Gastroesophageal sphincter (tissue), 4 donors: ENCODE measurements around the gene FERMT3. TPM values are rescaled to one million over a fixed set of nuclear protein-coding genes. Genes with fewer than 3 reads are reported as not detected.

Experiments
- ATAC-seq: fragments of 150-250 bp; one replicate; pipeline ENCODE4 v1.9.1; 2016; ENCODE audit warnings: mild to moderate bottlenecking, moderate library complexity
- H3K27ac ChIP-seq, 4 donors: fragments of 200-600 bp; sonication (generic) in 3 of 4; 1 replicate in 3 of 4; 2 replicates in 1 of 4; pipeline ENCODE4 v1.5.1; 2016 to 2019
- H3K27me3 ChIP-seq: fragments of 200-600 bp; sonication (generic); one replicate; pipeline ENCODE4 v1.5.1; 2019
- H3K36me3 ChIP-seq, 2 donors: fragments of 200-600 bp; sonication (generic); one replicate each; pipeline ENCODE4 v1.5.1; 2019; ENCODE audit warnings: control low read depth in 1 of 2
- H3K4me1 ChIP-seq, 3 donors: fragments of 200-600 bp; sonication (generic); 1 replicate in 2 of 3; 2 replicates in 1 of 3; pipeline ENCODE4 v1.5.1; 2016 to 2019; ENCODE audit warnings: control low read depth in 2 of 3
- H3K4me3 ChIP-seq, 2 donors: fragments of 200-600 bp; sonication (generic); one replicate each; pipeline ENCODE4 v1.5.1; 2019; ENCODE audit warnings: mild to moderate bottlenecking in 1 of 2, moderate library complexity in 1 of 2
- H3K9me3 ChIP-seq, 3 donors: fragments of 200-600 bp; sonication (generic); one replicate each; pipeline ENCODE4 v1.5.1; 2017 to 2019; ENCODE audit warnings: control low read depth in 2 of 3
- EP300 ChIP-seq: sonication (generic); formaldehyde crosslinking; IDR thresholded peaks from one replicate; pipeline ENCODE4 v1.6.1; 2017; ENCODE audit warnings: antibody characterized with exemption, mild to moderate bottlenecking
- POLR2A ChIP-seq, 2 donors: fragments of 450-650 bp; IDR thresholded peaks; one replicate each; pipeline ENCODE4 v1.6.1; 2017; ENCODE audit warnings: antibody characterized with exemption in 2 of 2, mild to moderate bottlenecking in 2 of 2, moderate library complexity in 1 of 2
- POLR2AphosphoS5 ChIP-seq: sonication (generic); formaldehyde crosslinking; IDR thresholded peaks from one replicate; pipeline ENCODE4 v1.6.1; 2017; ENCODE audit warnings: antibody characterized with exemption
- WGBS, 2 donors: methylation state at CpG; one replicate each; pipeline ENCODE4 v1.1.5; 2018; ENCODE audit warnings: low coverage in 1 of 2; 5-methylcytosine and 5-hydroxymethylcytosine counted together
- total RNA-seq, 4 donors: library from RNA; depleted of rRNA; stranded (reverse); fragments of >200 nt; gene quantifications; one replicate each; pipeline ENCODE4 v1.1.0, GENCODE V29; 2016
- TF ChIP-seq, protein P1 (sequence below), 4 experiments: fragments of 200-600 bp in 2 of 4; fragments of 450-650 bp in 2 of 4; sonication (generic) in 1 of 4; IDR thresholded peaks; one replicate each; pipeline ENCODE4 v1.5.1; 2017 to 2019; ENCODE audit warnings: antibody characterized with exemption in 4 of 4, mild to moderate bottlenecking in 2 of 4, moderate library complexity in 2 of 4

FERMT3 gene
- total RNA-seq, 4 donors from 2014 or later = 14.5 to 28.5 (median 17.0) TPM

- peaks cover 0 to 89% of the 10 kb centered on the region in 2 donors for H3K36me3 ChIP-seq
- WGBS, 2 donors = 48% methylated on average over 2 of the region's 9 CpGs; no CpG with 5 or more reads in 1 of the 2 donors
- H3K4me1 ChIP-seq = peaks cover 0 to 42% (median 3%) of the 10 kb centered on the region in 3 donors
- no peak overlapping the region for H3K4me3 ChIP-seq
- TF ChIP-seq EP300 (no peak), POLR2AphosphoS5 (no peak), POLR2A (IDR thresholded peaks at IDR 0.05) (no peak)
- TF ChIP-seq, protein P1, sequence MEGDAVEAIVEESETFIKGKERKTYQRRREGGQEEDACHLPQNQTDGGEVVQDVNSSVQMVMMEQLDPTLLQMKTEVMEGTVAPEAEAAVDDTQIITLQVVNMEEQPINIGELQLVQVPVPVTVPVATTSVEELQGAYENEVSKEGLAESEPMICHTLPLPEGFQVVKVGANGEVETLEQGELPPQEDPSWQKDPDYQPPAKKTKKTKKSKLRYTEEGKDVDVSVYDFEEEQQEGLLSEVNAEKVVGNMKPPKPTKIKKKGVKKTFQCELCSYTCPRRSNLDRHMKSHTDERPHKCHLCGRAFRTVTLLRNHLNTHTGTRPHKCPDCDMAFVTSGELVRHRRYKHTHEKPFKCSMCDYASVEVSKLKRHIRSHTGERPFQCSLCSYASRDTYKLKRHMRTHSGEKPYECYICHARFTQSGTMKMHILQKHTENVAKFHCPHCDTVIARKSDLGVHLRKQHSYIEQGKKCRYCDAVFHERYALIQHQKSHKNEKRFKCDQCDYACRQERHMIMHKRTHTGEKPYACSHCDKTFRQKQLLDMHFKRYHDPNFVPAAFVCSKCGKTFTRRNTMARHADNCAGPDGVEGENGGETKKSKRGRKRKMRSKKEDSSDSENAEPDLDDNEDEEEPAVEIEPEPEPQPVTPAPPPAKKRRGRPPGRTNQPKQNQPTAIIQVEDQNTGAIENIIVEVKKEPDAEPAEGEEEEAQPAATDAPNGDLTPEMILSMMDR (IDR thresholded peaks at IDR 0.05) = no peak
- H3K27me3 ChIP-seq = no peaks in the 10 kb centered on the region
- ATAC-seq = no peak
- H3K9me3 ChIP-seq = no peaks in the 10 kb centered on the region
- H3K27ac ChIP-seq = no peak overlapping the region
Observed at GRCh38 chr11:64202992-64203391, 3.5 kb upstream of the FERMT3 start.

- peaks cover 0 to 83% of the 10 kb centered on the region in 2 donors for H3K36me3 ChIP-seq
- H3K4me1 ChIP-seq = peaks cover 0 to 47% (median 3%) of the 10 kb centered on the region in 3 donors
- H3K9me3 ChIP-seq = no peaks in the 10 kb centered on the region
- WGBS, 2 donors = 78 to 89% methylated on average over 9 to 16 of the region's 27 CpGs
- H3K27me3 ChIP-seq = no peaks in the 10 kb centered on the region
- no peak overlapping the region for H3K4me3 ChIP-seq
- no peak for ATAC-seq
- H3K27ac ChIP-seq = peak overlapping the region in 1 of 4 donors; percentile 46
- TF ChIP-seq, protein P1 (IDR thresholded peaks at IDR 0.05) = no peak
- no peak for TF ChIP-seq POLR2A (IDR thresholded peaks at IDR 0.05)
- TF ChIP-seq EP300 = no peak
- no peak for TF ChIP-seq POLR2AphosphoS5
Observed at GRCh38 chr11:64203421-64204079, 3.0 kb upstream of the FERMT3 start.

GRCh38 chr11:64204080-64204440, 2.5 kb upstream of the FERMT3 start:
- Histone ChIP-seq H3K4me1 (peaks cover 0 to 48% (median 3%) of the 10 kb centered on the region in 3 donors), H3K27ac (peak overlapping the region in 1 of 4 donors; percentile 46), H3K9me3 (no peaks in the 10 kb centered on the region), H3K27me3 (no peaks in the 10 kb centered on the region), H3K36me3 (peaks cover 0 to 78% of the 10 kb centered on the region in 2 donors), H3K4me3 (no peak overlapping the region)
- WGBS, 2 donors = 73% methylated on average over 15 of the region's 16 CpGs; no CpG with 5 or more reads in 1 of the 2 donors
- ATAC-seq = no peak
- TF ChIP-seq, protein P1 (IDR thresholded peaks at IDR 0.05) = no peak
- TF ChIP-seq EP300 (no peak), POLR2AphosphoS5 (no peak), POLR2A (IDR thresholded peaks at IDR 0.05) (no peak)

DNA sequence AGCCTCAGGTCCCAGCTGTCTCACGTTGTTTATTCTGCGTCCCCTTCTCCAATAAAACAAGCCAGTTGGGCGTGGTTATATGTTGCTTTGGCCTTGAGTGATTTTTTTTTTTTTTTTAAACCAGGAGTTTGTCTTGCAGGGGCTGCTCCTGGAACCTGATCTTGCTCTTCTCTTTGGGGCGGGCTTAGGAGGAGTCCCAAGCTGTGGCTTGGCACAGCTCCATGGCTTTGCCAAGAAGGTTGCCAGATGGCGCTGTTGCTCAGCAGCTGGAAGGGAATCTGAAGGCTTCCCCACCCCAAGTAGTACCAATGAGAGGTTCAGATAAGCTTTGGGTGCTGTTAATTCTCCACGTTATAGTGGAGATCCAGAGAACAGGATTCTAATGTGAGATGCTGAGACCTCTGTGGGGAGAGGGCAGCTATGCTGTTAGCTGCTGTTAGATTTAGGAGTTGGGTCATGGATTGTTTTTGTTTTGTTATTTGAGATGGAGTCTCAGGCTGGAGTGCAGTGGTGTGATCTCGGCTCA, 2.0 kb upstream of the FERMT3 start:
- no peak for TF ChIP-seq EP300
- TF ChIP-seq POLR2A (IDR thresholded peaks at IDR 0.05) = no peak
- TF ChIP-seq POLR2AphosphoS5 = peak; percentile 90
- TF ChIP-seq, protein P1 (IDR thresholded peaks at IDR 0.05) = peak in 3 of 4 experiments; percentile 71 to 82 (median 72)
- peaks cover 0 to 48% (median 3%) of the 10 kb centered on the region in 3 donors for H3K4me1 ChIP-seq
- peak; percentile 76 for ATAC-seq
- 15 to 17% methylated on average over 2 to 5 of the region's 7 CpGs for WGBS, 2 donors
- H3K27me3 ChIP-seq = no peaks in the 10 kb centered on the region
- no peak overlapping the region for H3K4me3 ChIP-seq
- peaks cover 0 to 74% of the 10 kb centered on the region in 2 donors for H3K36me3 ChIP-seq
- H3K9me3 ChIP-seq = no peaks in the 10 kb centered on the region
- H3K27ac ChIP-seq = peak overlapping the region in 1 of 4 donors; percentile 46
